Fibroblast of lung (primary cell): Measurements from ENCODE around the gene CCDC142.

Experiments
- CTCF ChIP-seq, 2 donors: IDR thresholded peaks in 1 of 2; conservative IDR thresholded peaks in 1 of 2; 1 replicate in 1 of 2; 2 replicates in 1 of 2; pipeline ENCODE4 v1.5.1; 2011 to 2012; ENCODE audit warnings: low read length in 2 of 2, control low read depth in 1 of 2, inconsistent platforms in 1 of 2, low read depth in 1 of 2, mild to moderate bottlenecking in 1 of 2
- EZH2 ChIP-seq: IDR thresholded peaks from 2 replicates; pipeline ENCODE4 v1.5.1; 2012; ENCODE audit warnings: low read length, control low read depth, mild to moderate bottlenecking; ENCODE audit errors: missing control alignments

- TF ChIP-seq CTCF (conservative IDR thresholded peaks at IDR 0.05 in 1 of 2, IDR thresholded peaks at IDR 0.05 in 1 of 2; ENCODE audit: low read depth in 1 of 2, low read length in 2 of 2) (no peak), EZH2 (no peak)
Measured at GRCh38 chr2:74491648-74492544, 9.1 kb upstream of the CCDC142 start.
